Right atrium auricular region (tissue), 2 donors: Measurements from ENCODE around the gene PANK4. TPM values are rescaled to one million over a fixed set of nuclear protein-coding genes. Genes with fewer than 3 reads are reported as not detected.

Experiments
- DNase-seq: peaks from one replicate; pipeline ENCODE4 v3.0.0-alpha.2; 2019; ENCODE audit warnings: low spot score
- H3K27ac ChIP-seq, 2 donors: fragments of 200-600 bp; sonication (generic); 1 replicate in 1 of 2; 2 replicates in 1 of 2; pipeline ENCODE4 v1.5.1; 2016 to 2019
- H3K27me3 ChIP-seq, 2 donors: fragments of 200-600 bp; sonication (generic); one replicate each; pipeline versions ENCODE4 v1.5.1 to v1.6.0; 2017 to 2019
- H3K36me3 ChIP-seq: fragments of 200-600 bp; sonication (generic); one replicate; pipeline ENCODE4 v1.5.1; 2016
- H3K4me1 ChIP-seq, 2 donors: fragments of 200-600 bp; sonication (generic); one replicate each; pipeline versions ENCODE4 v1.5.1 to v1.6.0; 2017 to 2019
- H3K4me3 ChIP-seq, 2 donors: fragments of 200-600 bp; sonication (generic); 1 replicate in 1 of 2; 2 replicates in 1 of 2; pipeline ENCODE4 v1.5.1; 2017 to 2019; ENCODE audit warnings: mild to moderate bottlenecking in 1 of 2, moderate library complexity in 1 of 2
- H3K9me3 ChIP-seq, 2 donors: fragments of 200-600 bp; sonication (generic); one replicate each; pipeline ENCODE4 v1.5.1; 2019
- total RNA-seq, 2 donors: library from RNA; depleted of rRNA; stranded (reverse); fragments of >200 nt; gene quantifications; one replicate each; pipeline ENCODE4 v1.1.0, GENCODE V29; 2016
- TF ChIP-seq, protein P1 (sequence below), 2 donors: fragments of 200-600 bp; sonication (generic); IDR thresholded peaks; one replicate each; pipeline ENCODE4 v1.5.1; 2019; ENCODE audit warnings: antibody characterized with exemption in 2 of 2

Gene PANK4
- total RNA-seq, 2 donors from 2014 or later, result 27.0 to 41.5 TPM

DNA sequence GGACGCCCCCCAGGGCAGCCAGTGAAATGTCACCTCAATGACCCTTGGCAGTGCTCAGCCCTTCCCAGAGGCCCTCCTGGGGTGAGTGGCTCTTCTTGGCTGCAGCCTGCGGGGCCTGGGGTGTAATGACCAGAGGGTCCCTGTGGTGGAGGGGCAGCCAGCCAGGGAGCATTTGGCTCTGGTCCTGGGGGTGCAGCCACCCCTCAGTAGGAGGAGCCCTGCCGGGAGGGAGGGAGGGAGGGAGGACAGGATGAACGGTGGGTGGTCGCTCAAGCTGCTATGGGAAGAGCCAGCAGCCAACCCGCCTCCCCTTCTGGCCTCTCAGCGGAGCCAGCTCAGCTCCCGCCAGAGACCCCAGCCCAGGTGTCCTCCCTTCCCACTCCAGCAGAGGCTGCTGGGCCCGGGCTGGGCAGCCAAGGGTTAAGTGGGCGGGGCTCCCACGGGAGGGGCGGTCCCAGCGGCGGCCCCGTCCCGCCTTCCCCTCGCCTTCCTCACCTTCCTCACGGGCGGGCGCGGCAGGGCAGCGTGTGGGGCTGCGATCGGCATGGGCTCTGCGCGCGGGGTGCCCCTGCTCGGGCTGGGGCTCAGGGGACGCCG, 59.3 kb downstream of the PANK4 start:
- Histone ChIP-seq H3K27ac (no peak overlapping the region), H3K4me3 (no peak overlapping the region), H3K9me3 (no peaks in the 10 kb centered on the region), H3K36me3 (no peaks in the 10 kb centered on the region), H3K27me3 (peaks cover 0 to 17% of the 10 kb centered on the region in 2 donors), H3K4me1 (no peaks in the 10 kb centered on the region)
- TF ChIP-seq, protein P1, sequence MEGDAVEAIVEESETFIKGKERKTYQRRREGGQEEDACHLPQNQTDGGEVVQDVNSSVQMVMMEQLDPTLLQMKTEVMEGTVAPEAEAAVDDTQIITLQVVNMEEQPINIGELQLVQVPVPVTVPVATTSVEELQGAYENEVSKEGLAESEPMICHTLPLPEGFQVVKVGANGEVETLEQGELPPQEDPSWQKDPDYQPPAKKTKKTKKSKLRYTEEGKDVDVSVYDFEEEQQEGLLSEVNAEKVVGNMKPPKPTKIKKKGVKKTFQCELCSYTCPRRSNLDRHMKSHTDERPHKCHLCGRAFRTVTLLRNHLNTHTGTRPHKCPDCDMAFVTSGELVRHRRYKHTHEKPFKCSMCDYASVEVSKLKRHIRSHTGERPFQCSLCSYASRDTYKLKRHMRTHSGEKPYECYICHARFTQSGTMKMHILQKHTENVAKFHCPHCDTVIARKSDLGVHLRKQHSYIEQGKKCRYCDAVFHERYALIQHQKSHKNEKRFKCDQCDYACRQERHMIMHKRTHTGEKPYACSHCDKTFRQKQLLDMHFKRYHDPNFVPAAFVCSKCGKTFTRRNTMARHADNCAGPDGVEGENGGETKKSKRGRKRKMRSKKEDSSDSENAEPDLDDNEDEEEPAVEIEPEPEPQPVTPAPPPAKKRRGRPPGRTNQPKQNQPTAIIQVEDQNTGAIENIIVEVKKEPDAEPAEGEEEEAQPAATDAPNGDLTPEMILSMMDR (IDR thresholded peaks at IDR 0.05), result no peak
- no peak for DNase-seq

DNA sequence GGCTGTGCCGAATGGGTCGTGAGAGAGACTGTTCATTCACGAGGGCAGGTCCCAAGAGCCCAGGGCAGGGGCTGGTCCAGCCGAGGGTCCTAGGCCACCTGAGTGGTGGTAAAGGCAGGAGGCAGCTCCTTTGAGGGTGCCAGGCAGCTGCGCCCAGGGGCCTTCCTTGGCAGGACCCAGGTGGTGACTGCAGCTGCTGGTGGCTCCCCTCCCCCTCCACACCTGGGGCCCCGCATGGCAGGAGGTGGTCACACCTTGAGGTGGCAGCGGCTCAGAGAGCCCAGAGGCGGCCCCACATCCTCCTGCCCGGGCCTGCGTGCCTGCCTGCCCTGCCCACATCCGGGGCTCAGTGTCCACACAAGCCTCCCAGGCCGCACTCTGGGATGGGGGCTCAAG, 60.1 kb downstream of the PANK4 start:
- H3K4me1 ChIP-seq, result no peaks in the 10 kb centered on the region
- no peak for DNase-seq
- peaks cover 0 to 17% of the 10 kb centered on the region in 2 donors for H3K27me3 ChIP-seq
- H3K4me3 ChIP-seq, result no peak overlapping the region
- H3K9me3 ChIP-seq, result no peaks in the 10 kb centered on the region
- no peaks in the 10 kb centered on the region for H3K36me3 ChIP-seq
- TF ChIP-seq, protein P1 (IDR thresholded peaks at IDR 0.05), result no peak
- no peak overlapping the region for H3K27ac ChIP-seq

DNA sequence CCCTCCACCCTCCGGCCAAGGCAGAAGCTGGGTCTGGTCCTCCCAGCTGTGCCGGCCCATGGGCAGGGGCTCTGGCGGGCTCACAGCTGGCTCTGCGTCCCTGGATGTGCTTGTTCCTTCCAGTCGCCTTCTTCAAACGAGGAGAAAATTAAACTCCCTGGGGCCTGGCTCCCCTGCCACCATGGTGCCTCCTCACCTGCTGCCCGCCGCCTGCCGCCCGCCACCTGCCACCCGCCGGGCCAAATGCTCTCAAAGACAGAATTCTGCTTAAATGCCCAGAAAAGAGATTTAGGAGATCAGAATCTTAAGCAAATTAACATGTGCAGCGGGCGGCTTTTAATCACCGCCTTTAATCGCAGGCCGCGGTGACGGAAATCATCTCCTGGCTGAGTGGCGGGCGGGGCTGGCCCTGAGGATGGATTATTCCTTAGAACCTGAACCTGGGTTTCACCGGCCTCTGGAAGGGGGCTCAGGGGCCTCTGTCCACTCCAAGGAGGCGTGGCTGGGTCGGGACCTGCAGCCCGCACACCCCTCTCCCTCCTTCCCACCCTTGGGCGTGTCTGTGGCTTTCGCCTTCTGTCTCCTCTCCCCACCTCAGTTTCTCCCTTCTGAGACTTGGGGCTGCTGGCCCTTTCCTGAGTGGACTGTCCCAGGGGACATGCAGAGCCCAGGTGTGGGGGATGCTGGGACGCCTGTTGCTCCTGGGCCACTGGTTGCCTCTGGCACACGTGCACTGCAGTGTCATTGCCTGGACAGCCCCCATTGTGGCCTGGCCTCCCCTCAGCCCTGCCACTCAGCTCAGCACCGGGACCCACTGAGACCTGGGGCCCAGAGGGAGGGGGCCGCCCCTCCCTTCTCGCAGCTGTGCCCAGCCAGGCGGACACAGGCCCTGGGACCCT, 60.8 kb downstream of the PANK4 start:
- Histone ChIP-seq H3K27me3 (peaks cover 0 to 17% of the 10 kb centered on the region in 2 donors), H3K4me1 (no peaks in the 10 kb centered on the region), H3K27ac (no peak overlapping the region), H3K9me3 (no peaks in the 10 kb centered on the region), H3K36me3 (no peaks in the 10 kb centered on the region), H3K4me3 (no peak overlapping the region)
- DNase-seq, result no peak
- TF ChIP-seq, protein P1 (IDR thresholded peaks at IDR 0.05), result no peak

DNA sequence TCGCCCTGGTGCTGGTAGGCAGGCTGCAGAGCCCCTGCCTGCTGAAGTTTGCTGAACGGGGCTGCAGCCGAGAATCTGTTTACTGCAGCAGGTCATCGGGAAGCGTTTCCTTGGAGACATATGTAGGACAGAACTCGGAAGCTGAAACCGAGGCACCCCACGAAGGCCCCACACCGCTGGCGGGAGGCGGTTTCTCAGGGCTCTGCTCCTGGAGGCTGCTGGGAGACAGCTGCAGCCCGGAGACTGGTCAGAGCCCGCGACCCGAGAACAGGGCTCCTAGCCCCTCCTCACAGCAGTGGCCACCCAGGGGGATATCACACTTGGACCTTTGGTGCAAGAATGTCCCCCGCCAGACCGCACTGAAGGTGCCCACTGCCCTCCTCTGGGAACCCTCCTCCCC, 63.0 kb downstream of the PANK4 start:
- H3K9me3 ChIP-seq, result no peaks in the 10 kb centered on the region
- peaks cover 0 to 10% of the 10 kb centered on the region in 2 donors for H3K4me1 ChIP-seq
- TF ChIP-seq, protein P1 (IDR thresholded peaks at IDR 0.05), result no peak
- no peaks in the 10 kb centered on the region for H3K36me3 ChIP-seq
- no peak overlapping the region for H3K4me3 ChIP-seq
- no peak overlapping the region for H3K27ac ChIP-seq
- H3K27me3 ChIP-seq, result peaks cover 0 to 17% of the 10 kb centered on the region in 2 donors
- no peak for DNase-seq

DNA sequence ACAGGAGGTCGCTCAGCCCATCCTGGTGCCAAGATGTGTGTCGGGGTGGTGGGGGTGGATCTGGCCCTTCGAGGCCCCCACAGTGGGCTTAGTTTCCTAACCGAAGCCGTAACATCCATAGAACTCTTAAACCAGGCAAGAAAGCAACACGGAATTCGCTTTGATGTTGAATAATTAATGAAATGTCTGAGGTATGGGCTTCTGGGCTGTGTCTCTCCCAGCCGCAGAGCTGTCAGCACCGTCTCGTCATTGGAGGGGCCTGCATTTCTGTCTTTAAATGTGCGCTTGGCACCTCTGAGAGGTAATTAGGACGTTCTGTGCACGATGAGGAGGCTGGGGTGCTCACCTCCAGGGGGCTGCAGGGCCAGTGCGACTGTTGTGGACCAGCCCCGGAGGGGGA, 63.6 kb downstream of the PANK4 start:
- H3K27me3 ChIP-seq, result peaks cover 0 to 17% of the 10 kb centered on the region in 2 donors
- TF ChIP-seq, protein P1 (IDR thresholded peaks at IDR 0.05), result no peak
- H3K36me3 ChIP-seq, result no peaks in the 10 kb centered on the region

More for the DNA sequence above, 63.6 kb downstream of the PANK4 start:
- Histone ChIP-seq H3K4me3 (no peak overlapping the region), H3K4me1 (peaks cover 0 to 10% of the 10 kb centered on the region in 2 donors), H3K9me3 (no peaks in the 10 kb centered on the region), H3K27ac (no peak overlapping the region)
- no peak for DNase-seq
